Medulla oblongata (tissue), 1 donor: Measurements from ENCODE around the gene ABHD3.
"Not testable (repeated sequence)": the region's sequence is repeated elsewhere in the genome, so short reads cannot be mapped to it uniquely, and the experiment has no call there.

Source experiments
- DNase-seq: peaks from one replicate; pipeline ENCODE4 v3.0.0-alpha.2; 2015; ENCODE audit errors: extremely low spot score

Gene ABHD3, protein sequence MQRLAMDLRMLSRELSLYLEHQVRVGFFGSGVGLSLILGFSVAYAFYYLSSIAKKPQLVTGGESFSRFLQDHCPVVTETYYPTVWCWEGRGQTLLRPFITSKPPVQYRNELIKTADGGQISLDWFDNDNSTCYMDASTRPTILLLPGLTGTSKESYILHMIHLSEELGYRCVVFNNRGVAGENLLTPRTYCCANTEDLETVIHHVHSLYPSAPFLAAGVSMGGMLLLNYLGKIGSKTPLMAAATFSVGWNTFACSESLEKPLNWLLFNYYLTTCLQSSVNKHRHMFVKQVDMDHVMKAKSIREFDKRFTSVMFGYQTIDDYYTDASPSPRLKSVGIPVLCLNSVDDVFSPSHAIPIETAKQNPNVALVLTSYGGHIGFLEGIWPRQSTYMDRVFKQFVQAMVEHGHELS

GRCh38 chr18:21704603-21705364, at the start of gene ABHD3:
Gene ABHD3, minus strand, starts transcription at chr18:21704774. Its CDS starts 109 bp downstream, at chr18:21704665.
- DNase-seq, result peak; percentile 95

- no peak for DNase-seq
These were observed 43.5 kb upstream of the ABHD3 start for GRCh38 chr18:21747764-21748693.

DNA sequence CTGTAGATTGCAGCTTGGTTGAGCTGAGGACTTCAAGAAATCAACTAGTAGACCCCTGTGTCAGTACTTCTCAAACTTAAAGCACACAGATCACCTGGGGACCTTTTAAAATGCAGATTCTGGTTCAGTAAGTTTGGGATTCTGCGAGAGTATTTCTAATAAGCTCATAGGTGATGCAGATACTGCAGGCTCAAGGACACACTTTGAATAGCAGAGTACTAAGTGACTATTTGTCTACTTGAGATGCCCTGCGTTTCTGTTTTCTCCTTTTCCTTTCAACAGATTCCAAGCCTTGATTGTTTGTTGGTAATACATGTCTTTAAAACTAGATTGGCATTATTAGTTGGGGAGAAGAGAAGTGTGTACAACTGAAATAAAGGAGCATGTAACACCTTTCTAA, 42.7 kb upstream of the ABHD3 start:
- no peak for DNase-seq

DNA sequence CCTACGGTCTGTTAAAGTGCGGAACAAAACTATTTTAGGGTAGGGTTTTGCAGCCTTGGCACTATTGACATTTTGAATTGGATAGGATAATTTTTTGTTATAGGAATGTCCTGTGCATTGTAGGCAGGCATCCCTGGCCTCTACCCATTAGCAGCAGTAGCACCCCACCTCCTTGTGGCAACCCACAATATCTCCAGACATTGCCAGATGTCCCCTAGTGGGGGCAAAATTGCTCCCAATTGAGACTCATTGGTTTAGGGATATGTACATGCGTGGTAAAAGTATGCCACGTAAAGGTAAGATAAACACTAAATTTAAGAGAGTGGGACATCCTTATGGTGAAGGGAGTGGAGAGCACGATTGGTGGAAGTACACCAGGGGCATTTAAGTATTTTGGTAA, 40.7 kb upstream of the ABHD3 start:
- DNase-seq, result no peak

GRCh38 chr18:21743166-21743832, 38.7 kb upstream of the ABHD3 start:
- DNase-seq, result no peak

DNA sequence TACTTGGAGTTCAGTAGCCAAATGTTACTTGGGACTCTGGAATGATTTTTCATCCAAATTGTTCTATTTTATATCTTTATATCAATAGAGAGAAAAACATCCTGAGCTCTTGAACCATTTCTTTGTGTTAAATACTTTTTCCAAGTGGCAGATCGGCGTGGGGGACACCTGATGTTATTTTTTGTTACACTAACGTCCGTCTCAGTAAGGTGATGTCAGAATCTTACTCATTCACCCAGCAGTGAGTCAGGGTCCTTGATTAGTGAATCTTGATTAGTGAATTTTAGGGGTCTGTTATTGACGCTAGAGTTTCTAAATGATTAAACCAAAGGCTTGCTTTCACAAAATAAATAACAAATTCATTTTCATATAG, 37.7 kb upstream of the ABHD3 start:
- DNase-seq, result no peak

DNA sequence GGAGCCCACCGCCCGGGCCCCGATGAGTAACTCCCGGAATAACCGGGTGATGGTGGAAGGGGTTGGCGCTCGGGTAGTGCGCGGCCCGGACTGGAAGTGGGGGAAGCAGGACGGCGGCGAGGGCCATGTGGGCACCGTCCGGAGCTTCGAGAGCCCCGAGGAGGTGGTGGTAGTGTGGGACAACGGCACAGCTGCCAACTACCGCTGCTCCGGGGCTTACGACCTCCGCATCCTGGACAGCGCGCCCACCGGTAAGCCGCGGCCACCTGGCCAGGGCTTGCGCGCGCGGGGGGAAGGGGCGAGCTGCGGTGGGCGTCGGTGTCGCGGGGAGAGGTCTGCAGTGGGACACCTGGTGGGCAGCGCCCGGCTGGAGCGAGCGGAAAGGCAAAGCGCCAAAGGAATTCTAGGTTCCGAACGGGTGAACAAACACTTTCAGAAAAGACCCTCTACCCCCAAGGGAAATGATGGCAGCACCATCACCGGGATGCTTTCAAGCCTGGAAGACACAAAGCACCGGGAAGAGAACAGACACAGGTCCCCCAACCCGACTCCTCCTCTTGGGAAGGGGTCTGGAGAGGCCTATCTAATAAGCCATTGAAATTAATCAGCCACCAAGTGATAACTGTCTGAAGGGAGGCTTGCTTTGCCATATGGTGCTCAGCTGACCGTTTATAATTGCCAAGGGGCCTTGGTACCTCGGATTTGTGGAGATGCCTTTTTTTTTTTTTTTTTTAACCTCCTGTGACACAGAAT, 37.2 kb upstream of the ABHD3 start:
- peak; percentile 22 for DNase-seq

GRCh38 chr18:21741312-21741561, 36.7 kb upstream of the ABHD3 start:
- DNase-seq, result no peak

DNA sequence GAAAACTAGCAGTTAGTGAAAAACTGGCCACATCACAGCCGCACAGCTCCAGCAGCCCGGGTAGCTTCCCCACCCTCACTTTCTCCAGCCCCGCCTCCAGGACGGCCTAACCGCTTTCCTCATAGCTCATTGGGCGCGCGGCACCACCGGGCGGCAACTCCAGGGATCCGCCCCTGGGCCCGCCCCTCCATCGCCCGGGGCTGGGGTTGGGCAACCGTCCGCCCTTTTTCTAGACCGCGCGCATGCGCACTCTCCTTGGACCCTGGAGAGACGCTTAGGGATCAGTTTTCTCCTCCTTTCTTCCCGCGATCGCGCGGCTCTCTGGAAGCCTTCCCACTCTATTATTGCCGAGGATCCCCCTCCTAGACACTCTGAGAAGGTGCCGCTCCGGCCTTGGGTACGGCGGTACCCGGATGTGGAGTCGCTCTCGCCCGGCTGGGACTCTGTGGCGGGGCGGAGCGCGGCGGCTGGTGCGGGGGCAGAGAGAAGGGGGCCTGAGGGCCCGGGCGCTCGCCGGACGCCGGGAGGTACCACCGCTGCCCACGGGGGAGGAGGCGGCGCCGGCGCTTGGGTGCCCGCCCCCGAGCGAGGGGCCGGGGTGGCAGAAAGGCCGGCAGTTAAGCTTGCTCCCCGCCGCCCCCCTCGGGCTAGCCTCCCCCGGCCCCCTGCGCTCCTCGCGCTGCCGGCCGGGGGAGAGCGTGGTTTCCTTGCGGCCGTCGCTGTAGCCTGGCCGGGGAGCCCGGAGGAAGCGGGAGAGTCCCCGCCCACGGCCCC, 36.2 kb upstream of the ABHD3 start, which contains the start of gene MIB1:
Gene MIB1 (plus strand): TSS at position 255 of the 774 bp plus-strand sequence. CDS start 792 bp downstream, outside the sequence.
- peak; percentile 99 for DNase-seq

DNA sequence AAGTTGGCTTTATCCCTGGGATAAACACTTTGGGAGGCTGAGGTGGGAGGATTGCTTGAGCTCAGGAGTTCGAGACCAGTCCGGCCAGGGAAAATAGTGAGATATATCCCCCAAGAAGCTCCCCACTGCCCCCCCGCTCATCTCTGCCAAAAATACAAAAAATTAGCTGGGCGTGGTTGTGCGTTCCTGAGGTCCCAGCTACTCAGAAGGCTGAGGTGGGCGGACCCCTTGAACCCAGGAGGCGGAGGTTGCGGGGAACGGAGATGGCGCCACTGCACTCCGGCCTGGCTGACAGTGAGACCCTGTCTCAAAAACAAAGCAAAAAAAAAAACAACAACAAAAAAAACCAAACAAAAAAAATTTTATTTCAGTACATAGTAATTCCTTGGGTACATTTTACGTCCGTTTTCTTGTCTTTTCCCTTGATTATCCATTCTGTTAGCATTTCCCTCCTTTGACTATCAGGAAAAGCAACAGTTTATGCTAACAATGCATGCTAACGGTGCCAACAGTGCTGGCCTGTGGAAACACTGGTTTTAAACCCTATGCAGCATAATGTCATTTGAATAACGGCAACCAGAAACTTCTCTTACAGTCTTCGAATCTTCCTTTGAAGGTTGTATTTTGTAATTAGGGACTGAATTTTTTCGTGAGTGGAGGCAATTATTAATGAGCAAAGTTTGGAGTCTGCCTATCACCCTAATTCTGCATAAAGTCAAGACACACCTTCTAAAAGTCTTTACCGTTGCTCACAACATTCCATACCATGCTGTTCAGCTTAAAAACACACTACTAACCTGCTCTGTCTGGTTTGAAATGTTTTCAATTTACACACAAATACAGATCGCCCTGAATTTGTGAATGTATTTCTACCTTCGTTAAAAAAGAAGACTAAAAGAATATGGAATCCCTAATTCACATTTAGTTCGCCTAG, 35.3 kb upstream of the ABHD3 start:
- no peak for DNase-seq

- DNase-seq, result not testable (repeated sequence)
These were observed 32.4 kb upstream of the ABHD3 start for GRCh38 chr18:21736926-21737325.

DNA sequence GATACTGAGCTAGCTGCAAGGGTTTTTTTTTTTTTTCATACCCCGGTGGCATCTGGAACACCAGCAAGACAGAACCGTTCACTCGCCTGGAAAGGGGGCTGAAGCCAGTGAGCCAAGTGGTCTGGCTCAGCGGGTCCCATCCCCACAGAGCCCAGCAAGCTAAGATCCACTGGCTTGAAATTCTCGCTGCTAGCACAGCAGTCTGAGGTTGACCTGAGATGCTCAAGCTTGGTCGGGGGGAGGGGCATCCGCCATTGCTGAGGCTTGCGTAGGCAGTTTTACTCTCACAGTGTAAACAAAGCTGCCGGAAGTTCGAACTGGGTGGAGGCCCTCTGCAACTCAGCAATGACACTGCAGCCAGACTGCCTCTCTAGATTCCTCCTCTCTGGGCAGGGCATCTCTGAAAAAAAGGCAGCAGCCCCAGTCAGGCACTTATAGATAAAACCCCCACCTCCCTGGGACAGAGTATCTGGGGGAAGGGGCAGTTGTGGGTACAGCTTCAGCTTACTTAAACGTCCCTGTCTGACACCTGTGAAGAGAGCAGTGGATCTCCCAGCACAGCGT, 31.0 kb upstream of the ABHD3 start:
- DNase-seq, result no peak

- DNase-seq, result no peak
These were observed 28.4 kb upstream of the ABHD3 start for GRCh38 chr18:21733011-21733410.

DNA sequence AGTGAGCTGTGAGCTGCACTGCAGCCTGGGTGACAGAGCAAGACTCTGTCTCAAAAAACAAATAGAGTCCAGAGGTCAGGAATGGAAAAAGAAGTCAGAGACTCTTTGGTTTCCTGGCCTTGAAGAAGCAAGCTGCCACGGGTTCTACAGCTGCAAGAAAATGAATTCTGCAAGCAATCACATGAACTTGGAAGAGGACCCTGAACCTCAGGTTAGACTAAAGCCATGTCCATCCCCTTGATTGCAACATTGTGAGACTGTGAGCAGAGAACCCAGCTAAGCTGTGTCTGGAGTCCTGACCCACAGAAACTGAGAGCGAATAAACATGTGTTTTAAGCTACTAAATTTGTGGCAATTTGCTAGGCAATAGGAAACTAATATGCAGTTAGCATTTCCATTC, 23.1 kb upstream of the ABHD3 start:
- no peak for DNase-seq

DNA sequence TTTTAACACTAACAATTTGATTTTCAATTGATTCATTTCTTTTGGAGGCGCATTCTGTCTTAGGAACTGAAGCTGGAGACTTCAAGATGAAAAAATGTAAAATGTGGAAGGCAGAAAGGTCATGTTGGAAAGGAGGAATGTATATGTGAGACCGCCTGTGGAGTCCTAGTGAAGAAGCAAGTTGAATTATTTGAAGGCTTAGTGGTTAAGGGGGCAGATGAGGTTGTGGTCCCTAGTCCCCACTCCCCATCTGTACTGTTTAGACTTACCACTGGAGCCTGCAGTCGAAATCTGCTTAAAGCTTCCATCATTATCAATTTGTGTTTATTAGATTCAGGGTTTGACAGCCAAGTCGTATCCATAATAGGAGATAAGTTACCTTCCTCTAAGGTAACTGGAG, 20.6 kb upstream of the ABHD3 start:
- DNase-seq, result no peak

- DNase-seq, result no peak
These were observed 18.1 kb upstream of the ABHD3 start for GRCh38 chr18:21722687-21723086.

DNA sequence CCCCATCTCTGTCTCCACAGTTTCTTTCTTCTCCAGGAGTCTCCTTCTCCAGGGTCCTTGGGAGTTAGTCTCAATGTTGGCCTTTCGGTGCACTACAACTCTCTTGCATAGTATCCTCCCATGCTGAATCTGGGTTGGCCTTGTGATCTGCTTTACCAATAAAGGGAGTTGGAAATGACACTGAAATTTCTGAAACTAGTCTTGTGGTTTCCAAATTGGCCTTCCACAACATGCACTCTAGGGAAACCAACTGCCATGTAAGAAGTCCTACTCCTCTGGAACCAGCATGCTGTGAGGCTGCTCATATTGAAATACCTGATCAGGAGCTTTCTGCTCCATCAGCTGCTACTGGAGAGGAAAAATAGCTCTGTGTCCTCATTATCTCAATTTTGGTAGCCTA, 9.9 kb upstream of the ABHD3 start:
- DNase-seq, result no peak

- DNase-seq, result not testable (repeated sequence)
These were observed 2.6 kb upstream of the ABHD3 start for GRCh38 chr18:21707130-21707529.
